GM12878 (cell line): ENCODE data around the gene CDH5. TPM values are rescaled to one million over a fixed set of nuclear protein-coding genes. Genes with fewer than 3 reads are reported as not detected.

ENCODE experiments used
- ATAC-seq: fragments of 200-7000 bp; cut with Tn5 transposase; 3 replicates; pipeline ENCODE4 v1.9.1; 2020; ENCODE audit warnings: mild to moderate bottlenecking, moderate library complexity
- BruUV-seq: library from RNA; stranded (reverse); fragments of 400-500 nt; replicated peaks from 2 replicates; lab custom pipeline; 2021; lab: Mats Ljungman, UMichigan
- CTCF ChIA-PET: fragments of 300-600 bp; sonication (Branson Sonifier 250); formaldehyde crosslinking; extraction: SDS; loops from one replicate; lab custom pipeline; 2021; ENCODE audit warnings: inconsistent platforms; lab: Yijun Ruan, JAX
- POLR2A ChIA-PET: fragments of 350-600 bp; formaldehyde crosslinking; extraction: SDS; loops from one replicate; lab custom pipeline; 2021; ENCODE audit warnings: inconsistent platforms; lab: Charles Lee
- RAD21 ChIA-PET: fragments of 300-600 bp; sonication (Branson Sonifier 250); formaldehyde crosslinking; loops from one replicate; lab custom pipeline; 2023; ENCODE audit warnings: antibody characterized with exemption; ENCODE audit not compliant: unreplicated experiment; lab: Charles Lee
- SMC1A ChIA-PET: fragments of 300-600 bp; sonication (Branson Sonifier 250); formaldehyde crosslinking; loops from one replicate; lab custom pipeline; 2023; ENCODE audit not compliant: unreplicated experiment, uncharacterized antibody; lab: Charles Lee
- DNase-seq: peaks from one replicate; pipeline ENCODE4 v3.0.0-alpha.2; 2011; ENCODE audit warnings: low read depth, low spot score
- FAIRE-seq: peaks from 3 replicates; lab custom pipeline; 2011; peaks lifted over from hg19 to GRCh38; lab: Jason Lieb, UNC
- H2AFZ ChIP-seq: 2 replicates; pipeline ENCODE4 v1.6.0; 2011; ENCODE audit warnings: low read depth, low read length, control low read depth; ENCODE audit not compliant: control insufficient read depth
- H3K27ac ChIP-seq: 2 replicates; pipeline ENCODE4 v1.5.1; 2011; ENCODE audit warnings: control low read depth; ENCODE audit not compliant: control insufficient read depth, insufficient read depth
- H3K27me3 ChIP-seq, 2 experiments: replicated peaks in 1 of 2; 2 replicates each; pipeline versions ENCODE4 v1.6.0 to v1.6.1; 2011; ENCODE audit warnings: low read length in 1 of 2; ENCODE audit not compliant: control insufficient read depth in 2 of 2, insufficient read depth in 2 of 2
- H3K36me3 ChIP-seq, 2 experiments: 2 replicates each; pipeline ENCODE4 v1.5.1; 2011; ENCODE audit warnings: low read length in 1 of 2; ENCODE audit not compliant: control insufficient read depth in 2 of 2, insufficient read depth in 2 of 2
- H3K4me1 ChIP-seq: 2 replicates; pipeline ENCODE4 v1.6.1; 2011; ENCODE audit warnings: mild to moderate bottlenecking, low read length, moderate library complexity, mixed read lengths; ENCODE audit not compliant: control insufficient read depth, insufficient read depth
- H3K4me2 ChIP-seq: 2 replicates; pipeline ENCODE4 v1.6.0; 2011; ENCODE audit warnings: control low read depth; ENCODE audit not compliant: control insufficient read depth, insufficient read depth
- H3K4me3 ChIP-seq: fragments of 200-600 bp; sonication (generic); 2 replicates; pipeline ENCODE4 v1.5.1; 2016
- H3K79me2 ChIP-seq: 2 replicates; pipeline ENCODE4 v1.6.0; 2011; ENCODE audit warnings: low read length; ENCODE audit not compliant: control insufficient read depth, insufficient read depth
- H3K9ac ChIP-seq: 2 replicates; pipeline ENCODE4 v1.8.0; 2011; ENCODE audit warnings: low read length, control low read depth, mixed read lengths; ENCODE audit not compliant: control insufficient read depth, insufficient read depth
- H3K9me3 ChIP-seq: replicated peaks from 3 replicates; pipeline ENCODE4 v1.5.1; 2011; ENCODE audit warnings: mild to moderate bottlenecking, low read length; ENCODE audit not compliant: control insufficient read depth, insufficient read depth
- H4K20me1 ChIP-seq: 2 replicates; pipeline ENCODE4 v1.6.0; 2011; ENCODE audit not compliant: control insufficient read depth, insufficient read depth
- CHD2 ChIP-seq: IDR thresholded peaks from 2 replicates; pipeline ENCODE4 v1.6.1; 2011; ENCODE audit warnings: low read depth, low read length, improper control_type of control experiment, borderline replicate concordance
- DPF2 ChIP-seq: fragments of 450-650 bp; IDR thresholded peaks from 2 replicates; pipeline ENCODE4 v1.6.1; 2017; ENCODE audit warnings: mild to moderate bottlenecking
- IKZF1 ChIP-seq: fragments of 450-650 bp; conservative IDR thresholded peaks from 2 replicates; pipeline ENCODE4 v1.6.1; 2017; ENCODE audit warnings: antibody characterized with exemption, mild to moderate bottlenecking
- IRF4 ChIP-seq: IDR thresholded peaks from 2 replicates; pipeline ENCODE4 v1.6.1; 2011; ENCODE audit warnings: low read depth, low read length
- NFXL1 ChIP-seq: fragments of 450-650 bp; IDR thresholded peaks from 2 replicates; pipeline ENCODE4 v1.6.1; 2017; ENCODE audit warnings: antibody characterized with exemption, mild to moderate bottlenecking, borderline replicate concordance
- RCOR1 ChIP-seq: conservative IDR thresholded peaks from 2 replicates; pipeline ENCODE4 v1.6.1; 2012; ENCODE audit warnings: low read depth, low read length, improper control_type of control experiment
- RELA ChIP-seq: fragments of 450-650 bp; IDR thresholded peaks from 2 replicates; pipeline ENCODE4 v1.8.0; 2014; ENCODE audit warnings: borderline replicate concordance; ENCODE audit not compliant: partially characterized antibody
- SUPT20H ChIP-seq: IDR thresholded peaks from 2 replicates; pipeline ENCODE4 v1.6.1; 2011; ENCODE audit warnings: low read depth, mild to moderate bottlenecking, low read length, moderate library complexity, borderline replicate concordance; ENCODE audit not compliant: control insufficient read depth
- ZNF274 ChIP-seq: IDR thresholded peaks from one replicate; pipeline ENCODE4 v1.8.0; 2011; ENCODE audit not compliant: insufficient read length, insufficient read depth
- ZNF622 ChIP-seq: fragments of 450-650 bp; IDR thresholded peaks from 2 replicates; pipeline ENCODE4 v1.6.1; 2017; ENCODE audit warnings: mild to moderate bottlenecking, inconsistent platforms
- WGBS: methylation state at CpG from one replicate; pipeline ENCODE4 v1.1.6; 2016; ENCODE audit warnings: low lambda C conversion rate; ENCODE audit not compliant: insufficient replicate concordance, insufficient coverage; ENCODE audit errors: missing lambda C conversion rate; 5-methylcytosine and 5-hydroxymethylcytosine counted together
- in situ Hi-C: fragments of 300-500 bp; cut with MboI; formaldehyde crosslinking; loops from 9 replicates; pipeline ENCODE4 v1.14.3; 2018; ENCODE audit warnings: mixed read lengths
- intact Hi-C: fragments of 100-400 bp; cut with micrococcal nuclease; formaldehyde crosslinking; loops from one replicate; pipeline ENCODE4 v1.14.2; 2022; ENCODE audit not compliant: unreplicated experiment
- polyA plus RNA-seq, 11 experiments: library from polyadenylated mRNA; depleted of rRNA in 4 of 11; unstranded in 6 of 11; stranded (reverse) in 5 of 11; fragments of >200 nt; fragmentation: Nextera tagmentation in 4 of 11; fragmentation: Illumina TruSeq in 1 of 11; extraction: Ambion mirVana in 4 of 11; extraction: Trizol in 1 of 11; gene quantifications; 1 replicate in 1 of 11; 2 replicates in 10 of 11; pipeline versions ENCODE4 v1.2.1 to v1.2.3, GENCODE V29; 2011 to 2016; ENCODE audit warnings: inconsistent platforms in 2 of 11, missing spikeins in 2 of 11, low read depth in 1 of 11
- total RNA-seq, 4 experiments: library from RNA; depleted of rRNA in 3 of 4; stranded (reverse); fragments of >200 nt in 3 of 4; fragmentation: Illumina TruSeq in 1 of 4; extraction: Trizol in 1 of 4; gene quantifications; 2 replicates each; pipeline versions ENCODE4 v1.2.1 to v1.2.3, GENCODE V29; 2013 to 2021
- TF ChIP-seq, protein P1 (sequence below): fragments of 450-650 bp; formaldehyde crosslinking; IDR thresholded peaks from 2 replicates; pipeline ENCODE4 v1.4.0; 2020; ENCODE audit warnings: mild to moderate bottlenecking, moderate library complexity
- TF ChIP-seq, protein P2 (sequence below): fragments of 450-650 bp; IDR thresholded peaks from 2 replicates; pipeline ENCODE4 v1.6.1; 2017; ENCODE audit warnings: borderline replicate concordance
- TF ChIP-seq, protein P3 (sequence below): fragments of 450-650 bp; IDR thresholded peaks from 2 replicates; pipeline ENCODE4 v1.6.1; 2017; ENCODE audit warnings: mild to moderate bottlenecking
- TF ChIP-seq, protein P4 (sequence below): IDR thresholded peaks from 2 replicates; pipeline ENCODE4 v1.6.1; 2012; ENCODE audit warnings: low read depth, low read length, improper control_type of control experiment

CDH5 gene
- total and polyA plus RNA-seq, 10 of the 15 experiments (the other 5 are each of a cell fraction or from before 2014, with no cell fraction given), result not detected

DNA sequence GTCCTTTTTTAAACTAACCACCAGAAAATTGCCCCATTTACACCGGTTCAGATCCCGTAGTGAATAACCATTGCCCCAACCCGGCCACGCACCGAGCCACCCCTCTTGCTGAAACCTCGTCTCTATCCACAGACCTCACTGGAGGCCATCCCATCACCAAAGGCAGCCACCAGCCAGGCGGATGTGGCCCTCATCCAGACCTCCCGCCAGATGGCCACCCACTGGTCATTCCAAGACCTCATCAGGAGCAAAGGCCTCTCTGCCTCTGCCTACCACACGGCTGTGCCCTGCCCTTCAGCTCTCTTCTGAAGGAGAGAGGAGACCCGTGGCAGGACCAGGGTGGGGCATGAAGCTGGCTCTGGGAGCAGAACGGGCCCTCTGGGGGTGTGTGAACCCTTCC is 38.2 kb upstream of the CDH5 start:
- no peak overlapping the region for H3K9ac ChIP-seq
- H3K9me3 ChIP-seq, result no peaks in the 10 kb centered on the region
- no peaks in the 10 kb centered on the region for H3K4me1 ChIP-seq
- no peak for ATAC-seq
- 36% methylated on average over 11 of the region's 11 CpGs for WGBS
- ChIA-PET CTCF (no interaction called here), POLR2A (no interaction called here), RAD21 (no interaction called here), SMC1A (no interaction called here)
- H3K36me3 ChIP-seq, result no peaks in the 10 kb centered on the region
- no peak overlapping the region for H3K4me3 ChIP-seq
- no peak overlapping the region for H3K27ac ChIP-seq
- H2AFZ ChIP-seq, result no peak overlapping the region
- no peak overlapping the region for H3K4me2 ChIP-seq
- peaks cover 0 to 1% of the 10 kb centered on the region in 2 experiments; a peak in 1 of 4 replicates for H3K27me3 ChIP-seq
- in situ Hi-C loops (no loop called here), intact Hi-C loops (no loop called here)
- H3K79me2 ChIP-seq, result no peaks in the 10 kb centered on the region
- DNase-seq, result no peak
- no peak for FAIRE-seq
- H4K20me1 ChIP-seq, result no peaks in the 10 kb centered on the region
- BruUV-seq, result no TSS peak
- TF ChIP-seq, protein P1, sequence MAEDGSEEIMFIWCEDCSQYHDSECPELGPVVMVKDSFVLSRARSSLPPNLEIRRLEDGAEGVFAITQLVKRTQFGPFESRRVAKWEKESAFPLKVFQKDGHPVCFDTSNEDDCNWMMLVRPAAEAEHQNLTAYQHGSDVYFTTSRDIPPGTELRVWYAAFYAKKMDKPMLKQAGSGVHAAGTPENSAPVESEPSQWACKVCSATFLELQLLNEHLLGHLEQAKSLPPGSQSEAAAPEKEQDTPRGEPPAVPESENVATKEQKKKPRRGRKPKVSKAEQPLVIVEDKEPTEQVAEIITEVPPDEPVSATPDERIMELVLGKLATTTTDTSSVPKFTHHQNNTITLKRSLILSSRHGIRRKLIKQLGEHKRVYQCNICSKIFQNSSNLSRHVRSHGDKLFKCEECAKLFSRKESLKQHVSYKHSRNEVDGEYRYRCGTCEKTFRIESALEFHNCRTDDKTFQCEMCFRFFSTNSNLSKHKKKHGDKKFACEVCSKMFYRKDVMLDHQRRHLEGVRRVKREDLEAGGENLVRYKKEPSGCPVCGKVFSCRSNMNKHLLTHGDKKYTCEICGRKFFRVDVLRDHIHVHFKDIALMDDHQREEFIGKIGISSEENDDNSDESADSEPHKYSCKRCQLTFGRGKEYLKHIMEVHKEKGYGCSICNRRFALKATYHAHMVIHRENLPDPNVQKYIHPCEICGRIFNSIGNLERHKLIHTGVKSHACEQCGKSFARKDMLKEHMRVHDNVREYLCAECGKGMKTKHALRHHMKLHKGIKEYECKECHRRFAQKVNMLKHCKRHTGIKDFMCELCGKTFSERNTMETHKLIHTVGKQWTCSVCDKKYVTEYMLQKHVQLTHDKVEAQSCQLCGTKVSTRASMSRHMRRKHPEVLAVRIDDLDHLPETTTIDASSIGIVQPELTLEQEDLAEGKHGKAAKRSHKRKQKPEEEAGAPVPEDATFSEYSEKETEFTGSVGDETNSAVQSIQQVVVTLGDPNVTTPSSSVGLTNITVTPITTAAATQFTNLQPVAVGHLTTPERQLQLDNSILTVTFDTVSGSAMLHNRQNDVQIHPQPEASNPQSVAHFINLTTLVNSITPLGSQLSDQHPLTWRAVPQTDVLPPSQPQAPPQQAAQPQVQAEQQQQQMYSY (CRISPR knock-in tag), result no peak
- TF ChIP-seq, protein P2, sequence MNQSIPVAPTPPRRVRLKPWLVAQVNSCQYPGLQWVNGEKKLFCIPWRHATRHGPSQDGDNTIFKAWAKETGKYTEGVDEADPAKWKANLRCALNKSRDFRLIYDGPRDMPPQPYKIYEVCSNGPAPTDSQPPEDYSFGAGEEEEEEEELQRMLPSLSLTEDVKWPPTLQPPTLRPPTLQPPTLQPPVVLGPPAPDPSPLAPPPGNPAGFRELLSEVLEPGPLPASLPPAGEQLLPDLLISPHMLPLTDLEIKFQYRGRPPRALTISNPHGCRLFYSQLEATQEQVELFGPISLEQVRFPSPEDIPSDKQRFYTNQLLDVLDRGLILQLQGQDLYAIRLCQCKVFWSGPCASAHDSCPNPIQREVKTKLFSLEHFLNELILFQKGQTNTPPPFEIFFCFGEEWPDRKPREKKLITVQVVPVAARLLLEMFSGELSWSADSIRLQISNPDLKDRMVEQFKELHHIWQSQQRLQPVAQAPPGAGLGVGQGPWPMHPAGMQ, result no peak
- TF ChIP-seq RCOR1, result no peak
- no peak for TF ChIP-seq ZNF274
- TF ChIP-seq ZNF622, result no peak
- TF ChIP-seq, protein P3, sequence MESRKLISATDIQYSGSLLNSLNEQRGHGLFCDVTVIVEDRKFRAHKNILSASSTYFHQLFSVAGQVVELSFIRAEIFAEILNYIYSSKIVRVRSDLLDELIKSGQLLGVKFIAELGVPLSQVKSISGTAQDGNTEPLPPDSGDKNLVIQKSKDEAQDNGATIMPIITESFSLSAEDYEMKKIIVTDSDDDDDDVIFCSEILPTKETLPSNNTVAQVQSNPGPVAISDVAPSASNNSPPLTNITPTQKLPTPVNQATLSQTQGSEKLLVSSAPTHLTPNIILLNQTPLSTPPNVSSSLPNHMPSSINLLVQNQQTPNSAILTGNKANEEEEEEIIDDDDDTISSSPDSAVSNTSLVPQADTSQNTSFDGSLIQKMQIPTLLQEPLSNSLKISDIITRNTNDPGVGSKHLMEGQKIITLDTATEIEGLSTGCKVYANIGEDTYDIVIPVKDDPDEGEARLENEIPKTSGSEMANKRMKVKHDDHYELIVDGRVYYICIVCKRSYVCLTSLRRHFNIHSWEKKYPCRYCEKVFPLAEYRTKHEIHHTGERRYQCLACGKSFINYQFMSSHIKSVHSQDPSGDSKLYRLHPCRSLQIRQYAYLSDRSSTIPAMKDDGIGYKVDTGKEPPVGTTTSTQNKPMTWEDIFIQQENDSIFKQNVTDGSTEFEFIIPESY, result no peak
- TF ChIP-seq NFXL1, result no peak
- TF ChIP-seq IRF4, result no peak
- no peak for TF ChIP-seq IKZF1
- no peak for TF ChIP-seq SUPT20H
- TF ChIP-seq, protein P4, sequence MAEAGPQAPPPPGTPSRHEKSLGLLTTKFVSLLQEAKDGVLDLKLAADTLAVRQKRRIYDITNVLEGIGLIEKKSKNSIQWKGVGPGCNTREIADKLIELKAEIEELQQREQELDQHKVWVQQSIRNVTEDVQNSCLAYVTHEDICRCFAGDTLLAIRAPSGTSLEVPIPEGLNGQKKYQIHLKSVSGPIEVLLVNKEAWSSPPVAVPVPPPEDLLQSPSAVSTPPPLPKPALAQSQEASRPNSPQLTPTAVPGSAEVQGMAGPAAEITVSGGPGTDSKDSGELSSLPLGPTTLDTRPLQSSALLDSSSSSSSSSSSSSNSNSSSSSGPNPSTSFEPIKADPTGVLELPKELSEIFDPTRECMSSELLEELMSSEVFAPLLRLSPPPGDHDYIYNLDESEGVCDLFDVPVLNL, result no peak
- no peak for TF ChIP-seq DPF2
- no peak for TF ChIP-seq RELA
- no peak for TF ChIP-seq CHD2
